ENCODE measurements around the gene LRRC4C.

DNA sequence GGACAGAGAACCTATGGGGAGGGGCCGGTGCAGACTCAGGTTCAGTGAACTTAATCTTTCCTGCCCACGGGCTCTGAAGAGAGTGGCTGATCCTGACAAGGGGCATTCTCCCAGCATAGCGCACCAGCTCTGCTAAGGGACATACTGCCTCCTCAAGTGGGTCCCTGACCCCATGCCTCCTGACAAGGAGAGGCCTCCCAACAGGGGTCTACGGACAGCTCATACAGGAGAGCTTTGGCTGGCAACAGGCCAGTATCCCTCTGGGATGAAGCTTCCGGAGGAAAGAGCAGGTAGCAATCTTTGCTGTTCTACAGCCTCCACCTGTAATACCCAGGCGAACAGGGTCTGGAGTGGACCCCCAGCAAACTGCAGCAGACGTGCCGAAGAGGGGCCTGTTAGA is 394.0 kb downstream of the LRRC4C start:
- TF ChIP-seq CTCF (IDR thresholded peaks at IDR 0.05): no peak
- no peak for TF ChIP-seq POLR2A (IDR thresholded peaks at IDR 0.05)
